ENCODE data around the gene TMEM245.
A peak's percentile ranks its signal among the peaks of the same experiment; 100 is the strongest.

TMEM245 gene

GRCh38 chr9:109119439-109120203 is at the start of gene TMEM245:
TSS of gene TMEM245 (minus strand) at chr9:109119947. CDS start at chr9:109119913, 34 bp downstream.
- DNase-seq (ENCODE audit: low read depth) = peak; percentile 74

DNA sequence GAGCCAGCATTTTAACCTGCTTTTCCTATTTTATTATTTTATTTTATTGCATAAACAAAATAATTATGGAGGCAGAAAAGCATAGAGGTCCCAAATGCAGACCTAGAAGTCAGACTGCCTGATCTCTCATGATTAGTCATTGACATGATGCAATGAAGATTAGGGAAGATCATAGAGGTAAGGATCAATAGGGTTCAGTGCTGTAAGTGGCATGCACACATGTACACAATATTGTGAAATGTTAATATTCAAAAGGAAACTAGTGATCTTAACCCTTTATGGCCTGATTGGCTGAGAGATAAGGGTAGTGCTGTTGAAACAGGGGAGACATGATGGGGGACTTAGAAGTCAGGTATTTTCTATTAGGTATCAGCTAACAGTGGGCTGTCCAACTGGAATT is 48.4 kb upstream of the TMEM245 start:
- DNase-seq (ENCODE audit: low read depth) = no peak

GRCh38 chr9:109167716-109168115 is 48.0 kb upstream of the TMEM245 start:
- no peak for DNase-seq (ENCODE audit: low read depth)

GRCh38 chr9:109166771-109167601 is 47.2 kb upstream of the TMEM245 start, which contains the start of gene FRRS1L:
TSS of gene FRRS1L (minus strand) at chr9:109167249. CDS start at chr9:109167138, 111 bp downstream.
- DNase-seq (ENCODE audit: low read depth) = no peak

GRCh38 chr9:109166171-109166770 is 46.5 kb upstream of the TMEM245 start:
- DNase-seq (ENCODE audit: low read depth) = no peak

DNA sequence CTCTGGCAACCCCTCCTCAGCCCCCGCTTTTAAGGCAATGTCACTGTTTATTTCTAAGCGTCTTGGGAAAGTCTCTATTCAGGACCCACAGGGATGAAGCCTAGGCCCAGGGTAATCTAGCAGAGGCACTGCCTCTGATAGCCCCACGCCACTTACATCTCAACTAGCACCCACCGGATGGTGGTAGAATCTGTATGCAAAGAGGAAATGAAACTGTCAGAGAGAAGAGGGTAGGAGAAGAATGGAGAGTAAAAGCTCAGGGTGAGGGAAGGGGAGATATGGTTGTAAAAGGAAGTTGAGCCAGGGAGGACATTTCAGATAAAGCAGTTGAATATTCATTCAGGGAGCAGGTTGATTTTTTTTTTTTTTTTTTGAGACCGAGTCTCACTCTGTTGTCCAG is 44.3 kb upstream of the TMEM245 start:
- DNase-seq (ENCODE audit: low read depth) = no peak

DNA sequence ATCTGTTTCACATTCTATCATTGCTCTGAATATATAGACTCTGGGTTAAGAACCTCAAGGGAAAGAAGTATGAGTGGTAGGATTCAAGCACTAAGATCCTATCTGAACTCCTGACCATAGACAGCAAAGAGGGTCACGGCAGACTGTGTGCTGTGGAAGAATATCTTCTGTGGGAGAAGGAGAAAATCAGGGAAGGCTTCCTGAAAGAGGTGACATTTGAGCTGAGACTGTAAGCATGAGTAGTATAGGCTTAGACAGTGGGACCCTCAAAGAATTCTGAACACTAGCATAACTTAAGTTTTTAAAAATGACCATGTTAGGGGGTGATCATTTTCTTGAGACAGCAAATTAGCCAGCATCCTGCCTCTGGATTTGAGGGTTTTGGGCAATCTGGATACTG is 43.4 kb upstream of the TMEM245 start:
- DNase-seq (ENCODE audit: low read depth) = no peak

GRCh38 chr9:109162677-109163076 is 42.9 kb upstream of the TMEM245 start:
- DNase-seq (ENCODE audit: low read depth) = no peak

GRCh38 chr9:109161471-109161870 is 41.7 kb upstream of the TMEM245 start:
- no peak for DNase-seq (ENCODE audit: low read depth)

- DNase-seq (ENCODE audit: low read depth) = no peak
These were observed 39.8 kb upstream of the TMEM245 start for GRCh38 chr9:109159583-109159982.

DNA sequence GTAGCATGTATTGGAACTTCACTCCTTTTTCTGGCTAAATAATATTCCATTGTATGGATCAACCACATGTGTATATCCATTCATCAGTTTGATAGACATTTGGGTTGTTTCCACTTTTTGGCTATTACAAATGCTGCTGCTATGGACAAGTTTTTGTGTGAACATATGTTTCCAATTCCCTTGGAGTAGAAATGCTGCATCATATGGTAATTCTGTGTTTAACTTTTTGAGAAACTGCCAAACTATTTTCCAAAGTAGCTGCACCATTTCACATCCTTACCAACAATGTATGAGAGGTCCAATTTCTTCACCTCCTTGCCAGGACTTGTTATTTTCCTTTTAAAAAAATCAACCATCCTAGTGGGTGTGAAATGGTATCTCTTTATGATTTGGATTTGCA is 38.9 kb upstream of the TMEM245 start:
- no peak for DNase-seq (ENCODE audit: low read depth)

GRCh38 chr9:109156708-109157107 is 37.0 kb upstream of the TMEM245 start:
- no peak for DNase-seq (ENCODE audit: low read depth)

- DNase-seq (ENCODE audit: low read depth) = no peak
These were observed 31.3 kb upstream of the TMEM245 start for GRCh38 chr9:109150925-109151545.

DNA sequence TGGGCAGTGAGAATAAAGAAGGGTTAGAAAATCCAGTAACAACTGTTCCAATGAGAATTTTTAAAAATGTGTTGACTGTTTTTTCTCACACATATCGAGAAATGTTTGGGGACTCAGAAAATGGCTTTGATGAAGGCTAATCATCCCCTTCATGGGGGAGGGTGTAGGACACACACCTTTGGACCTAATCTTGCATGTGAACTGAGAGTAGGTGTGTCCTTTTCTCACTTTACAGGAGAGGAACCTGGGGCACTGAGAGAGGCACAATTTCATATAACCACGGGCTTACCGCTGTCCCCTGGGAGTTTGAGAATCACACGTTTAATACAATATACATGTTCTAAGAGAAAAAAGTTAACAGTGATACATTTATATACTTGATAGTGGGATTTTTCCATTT is 30.0 kb upstream of the TMEM245 start:
- DNase-seq (ENCODE audit: low read depth) = no peak

- no peak for DNase-seq (ENCODE audit: low read depth)
These were observed 29.3 kb upstream of the TMEM245 start for GRCh38 chr9:109149089-109149488.

GRCh38 chr9:109145051-109145450 is 25.3 kb upstream of the TMEM245 start:
- no peak for DNase-seq (ENCODE audit: low read depth)

DNA sequence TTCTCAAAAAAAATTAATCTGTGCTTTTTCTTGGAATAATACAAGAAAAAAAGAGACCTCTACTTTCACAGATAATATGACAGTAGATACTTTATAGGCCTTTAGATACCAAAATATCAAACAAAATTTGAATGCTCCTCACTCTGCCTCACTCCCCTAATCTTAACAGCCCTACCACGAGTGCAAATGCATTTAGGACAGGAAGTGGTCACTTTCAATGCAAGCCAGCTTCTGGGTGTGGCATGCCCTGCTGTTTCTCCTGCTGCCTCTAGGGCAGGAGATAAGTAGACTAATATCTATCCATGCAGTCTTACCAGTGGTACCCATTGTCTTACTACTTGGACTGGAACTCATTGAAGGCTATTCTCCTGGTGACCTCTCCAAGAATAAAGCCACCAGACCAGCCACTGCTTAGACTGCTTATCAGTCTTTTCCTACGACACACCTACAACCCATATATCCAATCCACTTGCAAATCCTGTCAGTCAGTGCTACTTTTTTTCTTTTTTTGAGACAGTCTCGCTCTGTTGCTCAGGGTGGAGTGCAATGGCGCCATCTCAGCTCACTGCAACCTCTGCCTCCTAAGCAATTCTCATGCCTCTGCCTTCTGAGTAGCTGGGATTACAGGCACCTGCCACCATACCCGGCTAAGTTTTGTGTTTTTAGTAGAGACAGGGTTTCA is 24.3 kb upstream of the TMEM245 start:
- no peak for DNase-seq (ENCODE audit: low read depth)

DNA sequence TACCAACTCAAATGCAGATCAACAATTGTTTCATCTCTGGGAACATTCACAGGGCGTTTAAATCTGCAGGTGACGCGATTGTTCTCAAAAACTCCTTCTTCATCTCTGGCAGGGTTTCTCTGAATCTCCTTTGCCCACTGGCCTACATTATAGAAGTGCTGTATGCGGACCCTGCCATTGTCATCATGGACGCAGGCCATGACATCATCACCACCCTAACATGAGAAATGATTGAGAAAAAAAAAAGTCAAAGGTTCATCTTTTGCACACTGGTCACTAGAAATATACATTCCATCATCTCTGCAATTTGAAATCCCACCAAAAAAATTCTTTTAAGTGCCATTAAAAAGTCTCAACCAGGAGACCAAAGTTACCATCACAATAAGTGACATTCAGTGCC is 21.6 kb upstream of the TMEM245 start:
- no peak for DNase-seq (ENCODE audit: low read depth)

- DNase-seq (ENCODE audit: low read depth) = no peak
These were observed 20.1 kb upstream of the TMEM245 start for GRCh38 chr9:109139851-109140250.

DNA sequence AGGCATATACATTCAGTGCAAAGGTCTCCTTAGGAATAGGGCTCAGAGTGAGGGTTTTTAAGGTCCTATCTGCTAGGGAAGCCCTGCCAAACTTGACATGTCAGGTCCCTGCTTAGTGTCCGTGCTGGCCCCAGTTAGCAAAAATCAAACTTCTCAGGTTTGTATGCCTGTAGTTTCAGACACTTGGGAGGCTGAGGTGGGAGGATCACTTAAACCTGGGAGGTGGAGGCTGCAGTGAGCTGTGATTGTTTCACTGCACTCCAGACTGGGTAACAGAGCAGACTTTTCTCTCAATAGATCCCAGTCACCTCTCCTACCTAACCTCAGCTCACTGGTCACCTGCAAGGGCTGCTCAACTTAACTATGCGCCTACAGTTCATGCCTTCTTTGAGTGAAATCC is 18.7 kb upstream of the TMEM245 start:
- no peak for DNase-seq (ENCODE audit: low read depth)

DNA sequence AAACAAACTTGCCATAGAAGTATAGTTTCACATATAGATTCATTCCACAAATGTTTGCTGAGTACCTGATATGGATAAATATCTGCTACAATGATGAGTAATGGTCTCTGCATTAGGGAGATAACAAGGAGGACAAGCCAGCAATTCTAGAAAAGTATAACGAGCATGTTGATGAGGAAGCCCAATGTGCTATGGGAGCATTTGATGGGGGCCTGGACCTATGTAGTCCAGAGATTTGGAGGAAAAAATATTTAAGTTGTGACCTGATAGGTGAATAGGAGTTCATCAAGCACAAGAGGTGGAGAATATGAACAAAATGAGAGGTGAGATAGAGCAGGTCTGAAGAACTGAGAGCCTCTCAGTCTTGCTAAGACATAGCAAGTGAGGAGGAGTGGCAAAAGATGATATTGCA is 14.4 kb upstream of the TMEM245 start:
- DNase-seq (ENCODE audit: low read depth) = no peak

DNA sequence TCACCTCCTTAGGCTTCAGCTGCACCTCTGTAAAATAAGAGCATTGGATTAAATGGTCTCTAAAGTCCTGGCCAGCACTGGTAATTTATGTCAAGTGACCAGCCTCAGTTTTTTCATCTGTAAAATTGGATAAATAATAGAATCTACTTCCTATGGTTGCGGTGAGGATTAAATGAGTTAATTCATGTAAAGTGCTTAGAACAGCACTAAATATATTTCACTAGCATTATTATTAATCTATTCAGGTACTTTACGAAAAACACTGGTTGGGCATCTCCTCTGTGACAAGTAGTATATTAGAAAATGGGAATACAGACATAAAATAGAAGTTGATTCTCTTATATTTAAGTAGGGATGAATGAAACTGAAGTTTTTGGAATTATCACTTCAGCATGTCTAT is 13.8 kb upstream of the TMEM245 start:
- DNase-seq (ENCODE audit: low read depth) = no peak

All from stimulated activated CD8-positive, alpha-beta memory T cell treated with anti-CD3 and anti-CD28 coated beads, Interleukin-15, amount 100 ng/mL, for 24 hours (primary cell).